HepG2 (cell line): ENCODE measurements around the gene ITGA7. TPM values are rescaled to one million over a fixed set of nuclear protein-coding genes. Genes with fewer than 3 reads are reported as not detected.

Experiments
- ATF5 ChIP-seq: sonication (generic); formaldehyde crosslinking; IDR thresholded peaks from 2 replicates; pipeline ENCODE4 v1.4.0; 2020; ENCODE audit warnings: mild to moderate bottlenecking, low read depth, missing genetic modification reagents
- CEBPZ ChIP-seq: IDR thresholded peaks from 2 replicates; pipeline ENCODE4 v1.6.1; 2012; ENCODE audit warnings: low read length, improper control_type of control experiment
- HCFC1 ChIP-seq: fragments of 150-350 bp; IDR thresholded peaks from 2 replicates; pipeline ENCODE4 v1.6.1; 2014; ENCODE audit warnings: low read depth, low read length
- KDM5A ChIP-seq: fragments of 200-600 bp; sonication (generic); IDR thresholded peaks from 2 replicates; pipeline ENCODE4 v1.7.0; 2018; ENCODE audit warnings: antibody characterized with exemption, mild to moderate bottlenecking, low read length, borderline replicate concordance
- KMT2B ChIP-seq: IDR thresholded peaks from 2 replicates; pipeline ENCODE4 v1.6.1; 2016; ENCODE audit warnings: missing genetic modification reagents, missing compliant biosample characterization
- MIXL1 ChIP-seq: IDR thresholded peaks from 2 replicates; pipeline ENCODE4 v1.6.1; 2016
- MLXIP ChIP-seq: sonication (generic); formaldehyde crosslinking; IDR thresholded peaks from 2 replicates; pipeline ENCODE4 v1.9.0; 2021; ENCODE audit warnings: missing genetic modification reagents, borderline replicate concordance
- MTA3 ChIP-seq: sonication (generic); formaldehyde crosslinking; IDR thresholded peaks from 2 replicates; pipeline ENCODE4 v1.4.0; 2020; ENCODE audit warnings: missing genetic modification reagents
- NFYC ChIP-seq: IDR thresholded peaks from 2 replicates; pipeline ENCODE4 v1.6.1; 2016; ENCODE audit warnings: missing genetic modification reagents, missing compliant biosample characterization
- PTBP1 ChIP-seq: fragments of 200-400 bp; formaldehyde crosslinking; IDR thresholded peaks from 2 replicates; pipeline ENCODE4 v1.6.1; 2018; ENCODE audit warnings: low read length, low read depth; ENCODE audit not compliant: poor library complexity, severe bottlenecking
- YEATS4 ChIP-seq: sonication (generic); formaldehyde crosslinking; IDR thresholded peaks from 2 replicates; pipeline ENCODE4 v1.4.0; 2020; ENCODE audit warnings: missing genetic modification reagents, borderline replicate concordance
- ZFX ChIP-seq: sonication (generic); formaldehyde crosslinking; IDR thresholded peaks from 2 replicates; pipeline ENCODE4 v1.4.0; 2020; ENCODE audit warnings: mild to moderate bottlenecking, low read depth, missing genetic modification reagents, moderate library complexity
- ZIK1 ChIP-seq: sonication (generic); formaldehyde crosslinking; IDR thresholded peaks from 2 replicates; pipeline ENCODE4 v1.5.0; 2020; ENCODE audit warnings: mild to moderate bottlenecking, low read depth, missing genetic modification reagents, borderline replicate concordance
- ZMYM4 ChIP-seq: sonication (generic); formaldehyde crosslinking; IDR thresholded peaks from 2 replicates; pipeline ENCODE4 v1.8.1; 2023; ENCODE audit warnings: mild to moderate bottlenecking, missing genetic modification reagents
- ZNF263 ChIP-seq: sonication (generic); formaldehyde crosslinking; IDR thresholded peaks from 2 replicates; pipeline ENCODE4 v1.4.0; 2020; ENCODE audit warnings: missing genetic modification reagents
- ZNF281 ChIP-seq: sonication (generic); formaldehyde crosslinking; IDR thresholded peaks from 2 replicates; pipeline ENCODE4 v1.4.0; 2020; ENCODE audit warnings: missing genetic modification reagents, borderline replicate concordance
- ZNF501 ChIP-seq: sonication (generic); formaldehyde crosslinking; IDR thresholded peaks from 2 replicates; pipeline ENCODE4 v1.5.1; 2020; ENCODE audit warnings: mild to moderate bottlenecking, moderate library complexity, missing genetic modification reagents
- ZNF543 ChIP-seq: sonication (generic); formaldehyde crosslinking; IDR thresholded peaks from 2 replicates; pipeline ENCODE4 v1.4.0; 2020; ENCODE audit warnings: mild to moderate bottlenecking, missing genetic modification reagents
- ZNF878 ChIP-seq: sonication (generic); formaldehyde crosslinking; IDR thresholded peaks from 2 replicates; pipeline ENCODE4 v1.8.1; 2023; ENCODE audit warnings: mild to moderate bottlenecking, missing genetic modification reagents, moderate library complexity
- polyA plus RNA-seq, 8 experiments: library from polyadenylated mRNA; depleted of rRNA in 3 of 8; stranded (reverse) in 7 of 8; unstranded in 1 of 8; fragments of >200 nt; fragmentation: Illumina TruSeq in 4 of 8; extraction: Trizol in 4 of 8; gene quantifications; 2 replicates each; pipeline versions ENCODE4 v1.2.1 to v1.2.3, GENCODE V29; 2011 to 2016; ENCODE audit warnings: low read depth in 4 of 8, missing spikeins in 1 of 8, mixed read lengths in 1 of 8; ENCODE audit not compliant: insufficient read depth in 1 of 8
- total RNA-seq, 5 experiments: library from RNA; depleted of rRNA; stranded (reverse); fragments of >200 nt; fragmentation: Illumina TruSeq; extraction: Trizol; gene quantifications; 2 replicates each; pipeline ENCODE4 v1.2.3, GENCODE V29; 2016; ENCODE audit warnings: low read depth in 1 of 5

Gene ITGA7
- total and polyA plus RNA-seq, 2 of the 13 experiments (the other 11 are each of a cell fraction or from before 2014, with no cell fraction given), result 0.65 to 0.75 TPM

- 0 out of 2 replicates have a peak, but pooled peaks have one; percentile 45 for TF ChIP-seq ZNF543 (CRISPR knock-in tag)
- peak; percentile 89 for TF ChIP-seq KMT2B (CRISPR knock-in tag)
- 0 out of 2 replicates have a peak, but pooled peaks have one; percentile 56 for TF ChIP-seq ZNF263 (CRISPR knock-in tag)
- TF ChIP-seq ATF5 (CRISPR knock-in tag), result 0 out of 2 replicates have a peak, but pooled peaks have one; percentile 46
- TF ChIP-seq ZMYM4 (CRISPR knock-in tag), result peak; percentile 88
- peak; percentile 25; the same call in 1 of the 2 replicates for TF ChIP-seq MIXL1 (CRISPR knock-in tag)
- TF ChIP-seq ZNF878 (CRISPR knock-in tag), result no peak
- peak; percentile 68 for TF ChIP-seq ZNF281 (CRISPR knock-in tag)
- no peak for TF ChIP-seq MLXIP (CRISPR knock-in tag)
- TF ChIP-seq ZFX (CRISPR knock-in tag), result peak; percentile 96
- peak; percentile 99 for TF ChIP-seq KDM5A
- peak; percentile 84 for TF ChIP-seq YEATS4 (CRISPR knock-in tag)
- no peak for TF ChIP-seq CEBPZ
- TF ChIP-seq MTA3 (CRISPR knock-in tag), result no peak
- no peak for TF ChIP-seq ZIK1
- peak; percentile 70; the same call in 1 of the 2 replicates for TF ChIP-seq ZNF501 (CRISPR knock-in tag)
- peak; percentile 67 for TF ChIP-seq NFYC
- TF ChIP-seq PTBP1, result no peak
- TF ChIP-seq HCFC1, result no peak; the same call in 1 of the 2 replicates
Observed at GRCh38 chr12:55715833-55716581, 8.3 kb upstream of the ITGA7 start, which contains the start of gene BLOC1S1 (continued).
